ENCODE data around the gene MSI2.

MSI2 gene

GRCh38 chr17:57245786-57246185, 10.5 kb upstream of the MSI2 start:
- Histone ChIP-seq H3K27ac (replicated peaks; ENCODE audit: low read length) (no peak overlapping the region), H3K4ac (ENCODE audit: low read length) (no peak overlapping the region), H3K23ac (ENCODE audit: low read depth, low read length, poor library complexity) (no peak overlapping the region), H2AFZ (ENCODE audit: low read length) (no peak overlapping the region), H3K18ac (ENCODE audit: low read length) (no peak overlapping the region), H3K4me3 (ENCODE audit: low read length in 2 of 2) (no peak overlapping the region), H2BK12ac (ENCODE audit: low read length) (no peak overlapping the region), H3K14ac (ENCODE audit: low read length) (no peak overlapping the region), H2AK5ac (ENCODE audit: low read depth, low read length) (no peak overlapping the region), H3K79me1 (ENCODE audit: low read depth, low read length) (no peaks in the 10 kb centered on the region), H4K8ac (ENCODE audit: low read depth, low read length) (no peak overlapping the region), H2BK120ac (ENCODE audit: low read depth, low read length) (no peak overlapping the region), H3K9me3 (replicated peaks in 1 of 2; ENCODE audit: control insufficient read depth in 2 of 2, insufficient read depth in 1 of 2, low read depth in 1 of 2, low read length in 2 of 2) (peaks cover 0 to 12% of the 10 kb centered on the region in 2 donors), H3K9ac (ENCODE audit: low read depth, low read length, poor library complexity) (no peak overlapping the region), H3K27me3 (ENCODE audit: control insufficient read depth in 3 of 3, insufficient read depth in 3 of 3, low read depth in 1 of 3, low read length in 3 of 3) (no peaks in the 10 kb centered on the region), H3K4me1 (ENCODE audit: control insufficient read depth in 2 of 2, insufficient read depth in 1 of 2, low read depth in 1 of 2, low read length in 2 of 2) (peaks cover 0 to 2% of the 10 kb centered on the region in 2 donors), H3K4me2 (ENCODE audit: insufficient read depth, low read length, poor library complexity, severe bottlenecking) (no peak overlapping the region), H3K36me3 (replicated peaks in 1 of 2; ENCODE audit: control insufficient read depth in 2 of 2, insufficient read depth in 2 of 2, low read length in 2 of 2) (no peaks in the 10 kb centered on the region), H2BK5ac (ENCODE audit: low read length) (no peak overlapping the region), H2BK15ac (ENCODE audit: low read length) (no peak overlapping the region), H4K91ac (ENCODE audit: low read depth, low read length, poor library complexity) (no peak overlapping the region)
- no peak for DNase-seq (ENCODE audit: low spot score)
- WGBS, 2 donors (ENCODE audit: extremely low coverage in 2 of 2, insufficient read length in 2 of 2, insufficient replicate concordance in 1 of 2) = no CpG with 5 or more reads among the region's 10 CpGs

- no peak overlapping the region for H3K23ac ChIP-seq (ENCODE audit: low read depth, low read length, poor library complexity)
- no peak overlapping the region for H2BK15ac ChIP-seq (ENCODE audit: low read length)
- H2BK12ac ChIP-seq (ENCODE audit: low read length) = no peak overlapping the region
- H3K4me1 ChIP-seq (ENCODE audit: control insufficient read depth in 2 of 2, insufficient read depth in 1 of 2, low read depth in 1 of 2, low read length in 2 of 2) = peaks cover 0 to 2% of the 10 kb centered on the region in 2 donors
- H2AK5ac ChIP-seq (ENCODE audit: low read depth, low read length) = no peak overlapping the region
- no peaks in the 10 kb centered on the region for H3K36me3 ChIP-seq (replicated peaks in 1 of 2; ENCODE audit: control insufficient read depth in 2 of 2, insufficient read depth in 2 of 2, low read length in 2 of 2)
- H3K27ac ChIP-seq (replicated peaks; ENCODE audit: low read length) = no peak overlapping the region
- no peak overlapping the region for H3K4me3 ChIP-seq (ENCODE audit: low read length in 2 of 2)
- no peak overlapping the region for H3K18ac ChIP-seq (ENCODE audit: low read length)
- no peak overlapping the region for H3K4ac ChIP-seq (ENCODE audit: low read length)
- no peak overlapping the region for H3K14ac ChIP-seq (ENCODE audit: low read length)
- H2AFZ ChIP-seq (ENCODE audit: low read length) = no peak overlapping the region
- no peaks in the 10 kb centered on the region for H3K79me1 ChIP-seq (ENCODE audit: low read depth, low read length)
- no peak overlapping the region for H3K4me2 ChIP-seq (ENCODE audit: insufficient read depth, low read length, poor library complexity, severe bottlenecking)
- H2BK5ac ChIP-seq (ENCODE audit: low read length) = no peak overlapping the region
- no peak for DNase-seq (ENCODE audit: low spot score)
- no peak overlapping the region for H3K9ac ChIP-seq (ENCODE audit: low read depth, low read length, poor library complexity)
- no CpG with 5 or more reads among the region's 3 CpGs for WGBS, 2 donors (ENCODE audit: extremely low coverage in 2 of 2, insufficient read length in 2 of 2, insufficient replicate concordance in 1 of 2)
- H2BK120ac ChIP-seq (ENCODE audit: low read depth, low read length) = no peak overlapping the region
- no peaks in the 10 kb centered on the region for H3K27me3 ChIP-seq (ENCODE audit: control insufficient read depth in 3 of 3, insufficient read depth in 3 of 3, low read depth in 1 of 3, low read length in 3 of 3)
- H4K8ac ChIP-seq (ENCODE audit: low read depth, low read length) = no peak overlapping the region
- H3K9me3 ChIP-seq (replicated peaks in 1 of 2; ENCODE audit: control insufficient read depth in 2 of 2, insufficient read depth in 1 of 2, low read depth in 1 of 2, low read length in 2 of 2) = peaks cover 0 to 17% of the 10 kb centered on the region in 2 donors
- H4K91ac ChIP-seq (ENCODE audit: low read depth, low read length, poor library complexity) = no peak overlapping the region
Observed at GRCh38 chr17:57246257-57246656, 10.1 kb upstream of the MSI2 start.

- H3K9me3 ChIP-seq (replicated peaks in 1 of 2; ENCODE audit: control insufficient read depth in 2 of 2, insufficient read depth in 1 of 2, low read depth in 1 of 2, low read length in 2 of 2) = peaks cover 0 to 22% of the 10 kb centered on the region in 2 donors
- no peak overlapping the region for H2BK120ac ChIP-seq (ENCODE audit: low read depth, low read length)
- no peak for DNase-seq (ENCODE audit: low spot score)
- H3K36me3 ChIP-seq (replicated peaks in 1 of 2; ENCODE audit: control insufficient read depth in 2 of 2, insufficient read depth in 2 of 2, low read length in 2 of 2) = no peaks in the 10 kb centered on the region
- H2BK12ac ChIP-seq (ENCODE audit: low read length) = no peak overlapping the region
- no peaks in the 10 kb centered on the region for H3K27me3 ChIP-seq (ENCODE audit: control insufficient read depth in 3 of 3, insufficient read depth in 3 of 3, low read depth in 1 of 3, low read length in 3 of 3)
- no peak overlapping the region for H2BK15ac ChIP-seq (ENCODE audit: low read length)
- H3K4me3 ChIP-seq (ENCODE audit: low read length in 2 of 2) = no peak overlapping the region
- H3K27ac ChIP-seq (replicated peaks; ENCODE audit: low read length) = no peak overlapping the region
- no peak overlapping the region for H2AK5ac ChIP-seq (ENCODE audit: low read depth, low read length)
- H3K18ac ChIP-seq (ENCODE audit: low read length) = no peak overlapping the region
- peaks cover 0 to 2% of the 10 kb centered on the region in 2 donors for H3K4me1 ChIP-seq (ENCODE audit: control insufficient read depth in 2 of 2, insufficient read depth in 1 of 2, low read depth in 1 of 2, low read length in 2 of 2)
- H4K91ac ChIP-seq (ENCODE audit: low read depth, low read length, poor library complexity) = no peak overlapping the region
- H3K4ac ChIP-seq (ENCODE audit: low read length) = no peak overlapping the region
- H4K8ac ChIP-seq (ENCODE audit: low read depth, low read length) = no peak overlapping the region
- H3K14ac ChIP-seq (ENCODE audit: low read length) = no peak overlapping the region
- whole genome bisulfite sequencing, 2 donors (ENCODE audit: extremely low coverage in 2 of 2, insufficient read length in 2 of 2, insufficient replicate concordance in 1 of 2) = no CpG with 5 or more reads among the region's 6 CpGs
- no peak overlapping the region for H3K4me2 ChIP-seq (ENCODE audit: insufficient read depth, low read length, poor library complexity, severe bottlenecking)
- no peak overlapping the region for H3K9ac ChIP-seq (ENCODE audit: low read depth, low read length, poor library complexity)
- H3K23ac ChIP-seq (ENCODE audit: low read depth, low read length, poor library complexity) = no peak overlapping the region
- H2BK5ac ChIP-seq (ENCODE audit: low read length) = no peak overlapping the region
- no peak overlapping the region for H2AFZ ChIP-seq (ENCODE audit: low read length)
- no peaks in the 10 kb centered on the region for H3K79me1 ChIP-seq (ENCODE audit: low read depth, low read length)
Observed at GRCh38 chr17:57247261-57247660, 9.1 kb upstream of the MSI2 start.

GRCh38 chr17:57247913-57248312, 8.4 kb upstream of the MSI2 start:
- Histone ChIP-seq H3K4me1 (ENCODE audit: control insufficient read depth in 2 of 2, insufficient read depth in 1 of 2, low read depth in 1 of 2, low read length in 2 of 2) (peaks cover 0 to 2% of the 10 kb centered on the region in 2 donors), H3K9ac (ENCODE audit: low read depth, low read length, poor library complexity) (no peak overlapping the region), H3K9me3 (replicated peaks in 1 of 2; ENCODE audit: control insufficient read depth in 2 of 2, insufficient read depth in 1 of 2, low read depth in 1 of 2, low read length in 2 of 2) (peaks cover 0 to 22% of the 10 kb centered on the region in 2 donors), H4K91ac (ENCODE audit: low read depth, low read length, poor library complexity) (no peak overlapping the region), H2BK5ac (ENCODE audit: low read length) (no peak overlapping the region), H2AFZ (ENCODE audit: low read length) (no peak overlapping the region), H3K4me2 (ENCODE audit: insufficient read depth, low read length, poor library complexity, severe bottlenecking) (no peak overlapping the region), H3K27ac (replicated peaks; ENCODE audit: low read length) (no peak overlapping the region), H2AK5ac (ENCODE audit: low read depth, low read length) (no peak overlapping the region), H3K4ac (ENCODE audit: low read length) (no peak overlapping the region), H2BK15ac (ENCODE audit: low read length) (no peak overlapping the region), H3K14ac (ENCODE audit: low read length) (no peak overlapping the region), H2BK120ac (ENCODE audit: low read depth, low read length) (no peak overlapping the region), H3K36me3 (replicated peaks in 1 of 2; ENCODE audit: control insufficient read depth in 2 of 2, insufficient read depth in 2 of 2, low read length in 2 of 2) (no peaks in the 10 kb centered on the region), H3K79me1 (ENCODE audit: low read depth, low read length) (no peaks in the 10 kb centered on the region), H2BK12ac (ENCODE audit: low read length) (no peak overlapping the region), H3K18ac (ENCODE audit: low read length) (no peak overlapping the region), H3K4me3 (ENCODE audit: low read length in 2 of 2) (no peak overlapping the region), H3K23ac (ENCODE audit: low read depth, low read length, poor library complexity) (no peak overlapping the region), H4K8ac (ENCODE audit: low read depth, low read length) (no peak overlapping the region), H3K27me3 (ENCODE audit: control insufficient read depth in 3 of 3, insufficient read depth in 3 of 3, low read depth in 1 of 3, low read length in 3 of 3) (no peaks in the 10 kb centered on the region)
- no CpG with 5 or more reads among the region's 2 CpGs for WGBS, 2 donors (ENCODE audit: extremely low coverage in 2 of 2, insufficient read length in 2 of 2, insufficient replicate concordance in 1 of 2)
- DNase-seq (ENCODE audit: low spot score) = no peak

All from neuronal stem cell (in vitro differentiated cells).